ENCODE results near the gene CDKAL1.

- TF ChIP-seq CTCF (IDR thresholded peaks at IDR 0.05 in 8 of 11, conservative IDR thresholded peaks at IDR 0.05 in 3 of 11) (no peak), POLR2AphosphoS5 (IDR thresholded peaks at IDR 0.05) (no peak)
Measured at GRCh38 chr6:20810727-20811108, 276.5 kb downstream of the CDKAL1 start.

All from spleen (tissue), 7 donors.